GM18867 (cell line): ENCODE measurements around the gene DENND4C.
"Not testable (repeated sequence)": the region's sequence is repeated elsewhere in the genome, so short reads cannot be mapped to it uniquely, and the experiment has no call there.

Experiments
- ATAC-seq: cut with Tn5 transposase; IDR thresholded peaks from one replicate; pipeline ENCODE4 v1.9.1; 2021; ENCODE audit warnings: mild to moderate bottlenecking, moderate library complexity; ENCODE audit not compliant: unreplicated experiment

DENND4C gene

GRCh38 chr9:19265602-19266001, 35.1 kb downstream of the DENND4C start:
- ATAC-seq = not testable (repeated sequence)

- not testable (repeated sequence) for ATAC-seq
These were observed 36.4 kb downstream of the DENND4C start for GRCh38 chr9:19266778-19267384.

GRCh38 chr9:19269582-19269981, 39.1 kb downstream of the DENND4C start:
- ATAC-seq = no peak

- no peak for ATAC-seq
These were observed 40.0 kb downstream of the DENND4C start for GRCh38 chr9:19270421-19270949.

GRCh38 chr9:19271081-19271480, 40.6 kb downstream of the DENND4C start:
- ATAC-seq = no peak

- ATAC-seq = no peak
These were observed 51.3 kb downstream of the DENND4C start for GRCh38 chr9:19281801-19282200.

- ATAC-seq = no peak
These were observed 52.7 kb downstream of the DENND4C start for GRCh38 chr9:19283072-19283710.

- ATAC-seq = no peak
These were observed 54.2 kb downstream of the DENND4C start for GRCh38 chr9:19284729-19285128.

- ATAC-seq = no peak
These were observed 56.2 kb downstream of the DENND4C start for GRCh38 chr9:19286634-19287188.

GRCh38 chr9:19288081-19288480, 57.6 kb downstream of the DENND4C start:
- no peak for ATAC-seq

- no peak for ATAC-seq
These were observed 59.6 kb downstream of the DENND4C start for GRCh38 chr9:19290103-19290502.

- no peak for ATAC-seq
These were observed 63.7 kb downstream of the DENND4C start for GRCh38 chr9:19294219-19294618.

- no peak for ATAC-seq
These were observed 68.0 kb downstream of the DENND4C start for GRCh38 chr9:19298436-19299000.

GRCh38 chr9:19303216-19303615, 72.7 kb downstream of the DENND4C start:
- ATAC-seq = no peak

GRCh38 chr9:19306568-19306967, 76.1 kb downstream of the DENND4C start:
- ATAC-seq = no peak

GRCh38 chr9:19310246-19310645, 79.8 kb downstream of the DENND4C start:
- ATAC-seq = no peak

GRCh38 chr9:19313573-19313972, 83.1 kb downstream of the DENND4C start:
- no peak for ATAC-seq

GRCh38 chr9:19320495-19320894, 90.0 kb downstream of the DENND4C start:
- ATAC-seq = no peak

GRCh38 chr9:19331877-19332276, 101.4 kb downstream of the DENND4C start:
- no peak for ATAC-seq

GRCh38 chr9:19336166-19336565, 105.7 kb downstream of the DENND4C start:
- ATAC-seq = no peak

- no peak for ATAC-seq
These were observed 112.5 kb downstream of the DENND4C start for GRCh38 chr9:19342947-19343346.

- no peak for ATAC-seq
These were observed 128.2 kb downstream of the DENND4C start for GRCh38 chr9:19358701-19359100.
